Choroid plexus epithelial cell (primary cell): ENCODE measurements around the gene CCNL1.

ENCODE experiments used
- DNase-seq: peaks from one replicate; pipeline ENCODE4 v3.0.0-alpha.2; 2010; ENCODE audit warnings: low read depth
- H3K4me3 ChIP-seq: 2 replicates; pipeline ENCODE4 v1.5.1; 2011; ENCODE audit warnings: low read depth, mild to moderate bottlenecking, control low read depth, low read length, moderate library complexity
- CTCF ChIP-seq: conservative IDR thresholded peaks from 2 replicates; pipeline ENCODE4 v1.5.1; 2011; ENCODE audit warnings: low read depth, mild to moderate bottlenecking, control low read depth, inconsistent platforms, low read length, moderate library complexity

CCNL1 gene

GRCh38 chr3:157145606-157146322 lies 14.2 kb downstream of the CCNL1 start:
- DNase-seq = no peak
- no peak for TF ChIP-seq CTCF
- H3K4me3 ChIP-seq = no peak overlapping the region

- DNase-seq = no peak
- no peak overlapping the region for H3K4me3 ChIP-seq
- TF ChIP-seq CTCF = no peak
Measured at GRCh38 chr3:157142315-157142714, 17.6 kb downstream of the CCNL1 start.

DNA sequence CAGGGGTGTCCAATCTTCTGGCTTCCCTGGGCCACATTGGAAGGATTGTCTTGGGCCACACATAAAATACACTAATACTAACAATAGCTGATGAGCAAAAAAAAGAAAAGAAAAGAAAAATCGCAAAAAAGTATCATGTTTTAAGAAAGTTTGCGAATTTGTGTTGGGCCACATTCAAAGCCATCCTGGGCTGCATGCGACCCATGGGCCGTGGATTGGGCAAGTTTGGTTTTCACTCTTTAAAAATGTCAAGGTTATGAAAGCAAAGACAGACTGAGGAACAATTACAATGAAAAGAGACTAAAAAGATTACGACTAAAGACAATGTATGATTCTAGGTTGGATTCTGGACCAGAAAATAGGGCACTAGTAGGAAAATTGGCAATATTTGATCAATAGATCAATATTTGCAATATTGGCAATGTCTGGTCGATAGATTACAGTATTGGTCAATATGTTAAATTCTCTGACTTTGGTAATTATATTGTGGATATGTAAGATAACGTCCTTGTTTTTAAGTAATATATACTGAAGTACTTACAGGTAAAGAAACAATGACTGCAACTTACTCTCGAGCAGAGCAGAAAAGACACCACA lies 19.9 kb downstream of the CCNL1 start:
- TF ChIP-seq CTCF = no peak
- no peak overlapping the region for H3K4me3 ChIP-seq
- no peak for DNase-seq

DNA sequence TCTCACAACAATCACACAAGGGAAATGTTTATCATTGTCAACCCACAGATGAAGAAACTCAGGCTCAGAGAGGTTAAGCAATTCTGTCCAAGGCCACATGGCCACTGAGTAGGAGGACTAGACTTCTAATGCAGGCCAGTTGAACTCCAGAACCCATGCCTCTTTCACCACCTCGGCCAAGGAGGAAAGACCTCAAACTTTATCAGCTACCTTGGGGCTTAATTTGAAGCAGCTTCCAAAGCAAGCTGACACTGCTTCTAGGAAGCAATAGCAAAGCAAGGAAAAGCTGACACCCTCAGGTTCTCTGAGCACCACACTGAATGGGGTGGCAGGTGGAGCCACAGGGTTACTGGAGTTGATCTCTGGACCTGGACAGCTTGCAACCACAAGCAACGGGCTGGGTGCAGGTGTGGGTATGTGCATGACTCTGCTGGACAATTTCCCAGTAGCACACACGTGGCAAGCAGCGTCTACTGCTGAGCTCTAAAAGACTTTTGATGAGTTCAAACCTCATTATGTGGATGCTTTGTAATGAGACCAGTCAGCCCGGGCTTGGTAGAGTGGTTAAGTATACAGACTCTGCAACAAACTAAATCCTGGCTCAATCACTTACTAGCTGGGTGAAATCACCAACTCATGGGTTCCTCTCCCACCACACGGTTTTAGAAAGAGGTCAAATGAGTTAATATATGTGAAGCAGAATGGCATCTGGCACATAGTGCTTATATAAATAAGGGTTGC lies 23.1 kb downstream of the CCNL1 start:
- peak; percentile 64 for DNase-seq
- H3K4me3 ChIP-seq = no peak overlapping the region
- TF ChIP-seq CTCF = no peak

- DNase-seq = peak; percentile 77
- TF ChIP-seq CTCF = peak; percentile 34
- H3K4me3 ChIP-seq = no peak overlapping the region
Measured at GRCh38 chr3:157135671-157136396, 24.1 kb downstream of the CCNL1 start.

DNA sequence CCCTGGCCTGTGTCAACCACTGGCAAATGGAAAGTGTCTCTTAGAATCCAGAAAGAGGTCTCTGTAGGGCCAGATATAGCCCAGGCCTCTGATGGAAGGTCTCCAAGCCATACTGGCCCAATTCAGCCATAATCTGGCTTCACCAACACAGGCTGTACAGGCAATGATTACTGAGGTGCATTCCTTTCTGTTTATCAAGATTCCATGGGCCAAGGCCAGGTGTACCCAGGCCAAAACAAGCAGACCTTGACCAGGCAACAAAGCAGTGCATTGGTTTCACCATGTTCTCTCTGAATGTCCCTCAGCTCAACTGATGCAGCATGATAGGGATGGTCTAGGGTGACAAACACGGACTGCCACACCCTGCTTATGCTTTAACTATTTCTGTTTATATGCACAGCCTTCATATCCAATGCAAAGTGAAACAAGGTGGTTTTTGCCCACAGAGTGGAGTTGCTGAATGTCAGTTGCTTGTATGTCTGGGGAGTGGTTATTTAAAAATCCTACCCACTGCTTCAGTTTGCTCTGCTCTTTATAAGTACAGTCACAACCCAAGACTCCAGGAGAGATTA lies 25.2 kb downstream of the CCNL1 start:
- no peak for TF ChIP-seq CTCF

More for the DNA sequence above, 25.2 kb downstream of the CCNL1 start:
- H3K4me3 ChIP-seq = no peak overlapping the region
- no peak for DNase-seq
